GM06990 (cell line): ENCODE data around the gene OSTF1.

ENCODE experiments used
- DNase-seq: peaks from one replicate; pipeline ENCODE4 v3.0.0-alpha.2; 2011; ENCODE audit not compliant: insufficient read length; ENCODE audit errors: extremely low read depth
- H3K27me3 ChIP-seq: replicated peaks from 2 replicates; pipeline ENCODE4 v1.6.0; 2011; ENCODE audit warnings: low read length; ENCODE audit not compliant: control insufficient read depth, insufficient read depth
- H3K36me3 ChIP-seq: 2 replicates; pipeline ENCODE4 v1.5.1; 2011; ENCODE audit warnings: low read length; ENCODE audit not compliant: control insufficient read depth, insufficient read depth
- H3K4me3 ChIP-seq: replicated peaks from 2 replicates; pipeline ENCODE4 v1.5.1; 2011; ENCODE audit warnings: low read depth, mild to moderate bottlenecking, control low read depth, low read length
- CTCF ChIP-seq: IDR thresholded peaks from 2 replicates; pipeline ENCODE4 v1.5.1; 2011; ENCODE audit warnings: low read length, control low read depth, mild to moderate bottlenecking, inconsistent platforms; ENCODE audit not compliant: insufficient read depth, poor library complexity, severe bottlenecking

The OSTF1 gene

GRCh38 chr9:75121914-75122558 lies 33.7 kb downstream of the OSTF1 start:
- TF ChIP-seq CTCF = no peak
- Histone ChIP-seq H3K27me3 (no peaks in the 10 kb centered on the region), H3K4me3 (no peak overlapping the region), H3K36me3 (peaks cover 3% of the 10 kb centered on the region)
- DNase-seq = no peak

GRCh38 chr9:75123696-75124095 lies 35.4 kb downstream of the OSTF1 start:
- no peak for DNase-seq
- no peak for TF ChIP-seq CTCF
- H3K27me3 ChIP-seq = no peaks in the 10 kb centered on the region
- no peak overlapping the region for H3K4me3 ChIP-seq
- peaks cover 3% of the 10 kb centered on the region for H3K36me3 ChIP-seq

- Histone ChIP-seq H3K36me3 (peaks cover 8% of the 10 kb centered on the region), H3K27me3 (no peaks in the 10 kb centered on the region), H3K4me3 (no peak overlapping the region)
- TF ChIP-seq CTCF = no peak
- no peak for DNase-seq
Observed at GRCh38 chr9:75128535-75128934, 40.2 kb downstream of the OSTF1 start.

- no peaks in the 10 kb centered on the region for H3K27me3 ChIP-seq
- TF ChIP-seq CTCF = no peak
- peaks cover 8% of the 10 kb centered on the region for H3K36me3 ChIP-seq
Observed at GRCh38 chr9:75130172-75130571, 41.9 kb downstream of the OSTF1 start.

GRCh38 chr9:75130621-75131230 lies 42.4 kb downstream of the OSTF1 start:
- no peak for TF ChIP-seq CTCF
- no peak for DNase-seq
- Histone ChIP-seq H3K36me3 (peaks cover 8% of the 10 kb centered on the region), H3K4me3 (no peak overlapping the region), H3K27me3 (no peaks in the 10 kb centered on the region)

More at GRCh38 chr9:75130172-75130571, 41.9 kb downstream of the OSTF1 start:
- no peak for DNase-seq
- H3K4me3 ChIP-seq = no peak overlapping the region
